ENCODE results near the gene MEIS3.

MEIS3 gene

GRCh38 chr19:47435883-47436417 is 16.6 kb upstream of the MEIS3 start:
- in situ Hi-C loops (cut with MboI; ENCODE audit: low sequenced_read_pairs), result no loop called here

- in situ Hi-C loops (cut with MboI; ENCODE audit: low sequenced_read_pairs), result no loop called here
Measured at GRCh38 chr19:47435196-47435595, 15.9 kb upstream of the MEIS3 start.

GRCh38 chr19:47434088-47434487 is 14.8 kb upstream of the MEIS3 start:
- in situ Hi-C loops (cut with MboI; ENCODE audit: low sequenced_read_pairs), result no loop called here

GRCh38 chr19:47433121-47433520 is 13.8 kb upstream of the MEIS3 start:
- in situ Hi-C loops (cut with MboI; ENCODE audit: low sequenced_read_pairs), result no loop called here

GRCh38 chr19:47432499-47432898 is 13.2 kb upstream of the MEIS3 start:
- in situ Hi-C loops (cut with MboI; ENCODE audit: low sequenced_read_pairs), result no loop called here

- in situ Hi-C loops (cut with MboI; ENCODE audit: low sequenced_read_pairs), result no loop called here
Measured at GRCh38 chr19:47432091-47432490, 12.8 kb upstream of the MEIS3 start.

GRCh38 chr19:47430041-47430802 is 10.9 kb upstream of the MEIS3 start:
- in situ Hi-C loops (cut with MboI; ENCODE audit: low sequenced_read_pairs), result no loop called here

GRCh38 chr19:47429140-47429793 is 9.9 kb upstream of the MEIS3 start:
- in situ Hi-C loops (cut with MboI; ENCODE audit: low sequenced_read_pairs), result no loop called here

GRCh38 chr19:47428177-47428894 is 9.0 kb upstream of the MEIS3 start:
- in situ Hi-C loops (cut with MboI; ENCODE audit: low sequenced_read_pairs), result no loop called here

- in situ Hi-C loops (cut with MboI; ENCODE audit: low sequenced_read_pairs), result no loop called here
Measured at GRCh38 chr19:47427241-47428176, 8.2 kb upstream of the MEIS3 start.

- in situ Hi-C loops (cut with MboI; ENCODE audit: low sequenced_read_pairs), result no loop called here
Measured at GRCh38 chr19:47423203-47423882, 4.0 kb upstream of the MEIS3 start.

GRCh38 chr19:47422417-47423163 is 3.3 kb upstream of the MEIS3 start:
- in situ Hi-C loops (cut with MboI; ENCODE audit: low sequenced_read_pairs), result no loop called here

- in situ Hi-C loops (cut with MboI; ENCODE audit: low sequenced_read_pairs), result no loop called here
Measured at GRCh38 chr19:47421844-47422395, 2.6 kb upstream of the MEIS3 start.

GRCh38 chr19:47421244-47421786 is 2.0 kb upstream of the MEIS3 start:
- in situ Hi-C loops (cut with MboI; ENCODE audit: low sequenced_read_pairs), result no loop called here

GRCh38 chr19:47419789-47420188 is 462 bp upstream of the MEIS3 start:
- in situ Hi-C loops (cut with MboI; ENCODE audit: low sequenced_read_pairs), result no loop called here

GRCh38 chr19:47418692-47419029 is 666 bp downstream of the MEIS3 start:
- in situ Hi-C loops (cut with MboI; ENCODE audit: low sequenced_read_pairs), result no loop called here

- in situ Hi-C loops (cut with MboI; ENCODE audit: low sequenced_read_pairs), result no loop called here
Measured at GRCh38 chr19:47417746-47418691, 1.3 kb downstream of the MEIS3 start.

Measured in hTERT RPE-1 (cell line).